ENCODE results near the gene MYH9.

- TF ChIP-seq TCF7L2 (IDR thresholded peaks at IDR 0.05; ENCODE audit: borderline replicate concordance, low read depth, low read length), result no peak
- no peak for TF ChIP-seq ZBTB49 (tag by site-specific recombination; IDR thresholded peaks at IDR 0.05; ENCODE audit: low read depth)
- TF ChIP-seq ZNF792 (tag by site-specific recombination; IDR thresholded peaks at IDR 0.05), result no peak
- TF ChIP-seq CTCF (tag by site-specific recombination; IDR thresholded peaks at IDR 0.05), result no peak
- TF ChIP-seq ZNF274 (IDR thresholded peaks at IDR 0.05; ENCODE audit: low read length), result no peak
- TF ChIP-seq ZNF274 (tag by site-specific recombination; IDR thresholded peaks at IDR 0.05; ENCODE audit: borderline replicate concordance), result no peak
- TF ChIP-seq PBX3 (CRISPR knock-in tag; IDR thresholded peaks at IDR 0.05), result no peak
- TF ChIP-seq REST (tag by site-specific recombination; IDR thresholded peaks at IDR 0.05), result no peak
- TF ChIP-seq ZNF114 (tag by site-specific recombination; IDR thresholded peaks at IDR 0.05), result no peak
Observed at GRCh38 chr22:36362932-36363331, 24.8 kb downstream of the MYH9 start.

All from HEK293 (cell line).